H1 (cell line): ENCODE results near the gene TENT5A.
"Not testable (repeated sequence)": the region's sequence is repeated elsewhere in the genome, so short reads cannot be mapped to it uniquely, and the experiment has no call there.

Source experiments
- CEBPB ChIP-seq: IDR thresholded peaks from 2 replicates; pipeline ENCODE4 v1.6.1; 2012; ENCODE audit warnings: low read depth, low read length
- EP300 ChIP-seq, 2 experiments: IDR thresholded peaks; 1 replicate in 1 of 2; 2 replicates in 1 of 2; pipeline ENCODE4 v1.6.1; 2011 to 2012; ENCODE audit warnings: low read depth in 2 of 2, low read length in 2 of 2, mild to moderate bottlenecking in 2 of 2, borderline replicate concordance in 1 of 2, inconsistent platforms in 1 of 2, moderate library complexity in 1 of 2
- JUND ChIP-seq: IDR thresholded peaks from 2 replicates; pipeline ENCODE4 v1.6.1; 2011; ENCODE audit warnings: mild to moderate bottlenecking, improper control_type of control experiment, low read length
- MAFK ChIP-seq: IDR thresholded peaks from 2 replicates; pipeline ENCODE4 v1.6.1; 2012; ENCODE audit warnings: low read depth, mild to moderate bottlenecking, improper control_type of control experiment, low read length
- PHF8 ChIP-seq: fragments of 200-600 bp; sonication (generic); conservative IDR thresholded peaks from 2 replicates; pipeline ENCODE4 v1.7.1; 2012; ENCODE audit warnings: low read depth, mild to moderate bottlenecking, inconsistent platforms, low read length, moderate library complexity
- POLR2AphosphoS5 ChIP-seq: IDR thresholded peaks from 2 replicates; pipeline ENCODE4 v1.6.1; 2011; ENCODE audit warnings: low read depth, low read length
- RBBP5 ChIP-seq: IDR thresholded peaks from 2 replicates; pipeline ENCODE4 v1.7.1; 2012; ENCODE audit warnings: low read depth, mild to moderate bottlenecking, inconsistent platforms, low read length, moderate library complexity, borderline replicate concordance
- RXRA ChIP-seq: IDR thresholded peaks from 2 replicates; pipeline ENCODE4 v1.6.1; 2011; ENCODE audit warnings: low read depth, mild to moderate bottlenecking, low read length, moderate library complexity; ENCODE audit not compliant: insufficient read depth
- SIN3A ChIP-seq, 2 experiments: IDR thresholded peaks in 1 of 2; conservative IDR thresholded peaks in 1 of 2; 2 replicates each; pipeline ENCODE4 v1.6.1; 2011 to 2012; ENCODE audit warnings: low read length in 2 of 2, improper control_type of control experiment in 1 of 2, low read depth in 1 of 2, mild to moderate bottlenecking in 1 of 2
- TF ChIP-seq, protein P1 (sequence below), 3 experiments: IDR thresholded peaks; 1 replicate in 2 of 3; 2 replicates in 1 of 3; pipeline versions ENCODE4 v1.5.1 to v1.6.1; 2011; ENCODE audit warnings: low read length in 3 of 3, mild to moderate bottlenecking in 3 of 3, inconsistent platforms in 2 of 3, low read depth in 1 of 3, moderate library complexity in 1 of 3; ENCODE audit not compliant: insufficient read depth in 1 of 3; ENCODE audit errors: control extremely low read depth in 1 of 3

DNA sequence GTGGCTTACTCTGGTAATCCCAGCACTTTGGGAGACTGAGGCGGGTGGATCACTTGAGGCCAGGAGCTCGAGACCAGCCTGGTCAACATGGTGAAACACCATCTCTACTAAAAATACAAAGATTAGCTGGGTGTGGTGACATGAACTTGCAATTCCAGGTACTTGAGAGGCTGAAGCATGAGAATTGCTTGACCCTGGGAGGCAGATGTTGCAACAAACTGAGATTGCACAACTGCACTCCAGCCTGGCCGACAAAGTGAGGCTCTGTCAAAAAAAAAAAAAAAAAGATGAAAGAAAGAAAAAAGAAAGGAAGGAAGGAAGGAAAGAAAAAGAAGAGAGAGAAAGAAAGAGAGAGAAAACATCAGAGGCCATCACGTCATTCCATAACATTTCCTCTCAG lies 23.7 kb upstream of the TENT5A start:
- TF ChIP-seq, protein P1, sequence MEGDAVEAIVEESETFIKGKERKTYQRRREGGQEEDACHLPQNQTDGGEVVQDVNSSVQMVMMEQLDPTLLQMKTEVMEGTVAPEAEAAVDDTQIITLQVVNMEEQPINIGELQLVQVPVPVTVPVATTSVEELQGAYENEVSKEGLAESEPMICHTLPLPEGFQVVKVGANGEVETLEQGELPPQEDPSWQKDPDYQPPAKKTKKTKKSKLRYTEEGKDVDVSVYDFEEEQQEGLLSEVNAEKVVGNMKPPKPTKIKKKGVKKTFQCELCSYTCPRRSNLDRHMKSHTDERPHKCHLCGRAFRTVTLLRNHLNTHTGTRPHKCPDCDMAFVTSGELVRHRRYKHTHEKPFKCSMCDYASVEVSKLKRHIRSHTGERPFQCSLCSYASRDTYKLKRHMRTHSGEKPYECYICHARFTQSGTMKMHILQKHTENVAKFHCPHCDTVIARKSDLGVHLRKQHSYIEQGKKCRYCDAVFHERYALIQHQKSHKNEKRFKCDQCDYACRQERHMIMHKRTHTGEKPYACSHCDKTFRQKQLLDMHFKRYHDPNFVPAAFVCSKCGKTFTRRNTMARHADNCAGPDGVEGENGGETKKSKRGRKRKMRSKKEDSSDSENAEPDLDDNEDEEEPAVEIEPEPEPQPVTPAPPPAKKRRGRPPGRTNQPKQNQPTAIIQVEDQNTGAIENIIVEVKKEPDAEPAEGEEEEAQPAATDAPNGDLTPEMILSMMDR (IDR thresholded peaks at IDR 0.05; ENCODE audit: control extremely low read depth in 1 of 3, insufficient read depth in 1 of 3, low read depth in 1 of 3, low read length in 3 of 3): not testable (repeated sequence)
- TF ChIP-seq POLR2AphosphoS5; PHF8; EP300 (IDR thresholded peaks at IDR 0.05; ENCODE audit: borderline replicate concordance in 1 of 2, low read depth in 2 of 2, low read length in 2 of 2); MAFK; JUND; RBBP5; RXRA; CEBPB; SIN3A (conservative IDR thresholded peaks at IDR 0.05 in 1 of 2, IDR thresholded peaks at IDR 0.05 in 1 of 2; ENCODE audit: low read depth in 1 of 2, low read length in 2 of 2): not testable (repeated sequence)
